OCI-LY1 (cell line): ENCODE results near the gene GPBAR1.

Experiments used
- EZH2 ChIP-seq: fragments of 200-600 bp; sonication (generic), shearing (Covaris generic); IDR thresholded peaks from 2 replicates; pipeline ENCODE4 v1.8.0; 2017; ENCODE audit warnings: borderline replicate concordance, mixed run types, mild to moderate bottlenecking, antibody characterized with exemption, low read length, moderate library complexity, mixed read lengths
- TF ChIP-seq, protein P1 (sequence below): fragments of 200-600 bp; sonication (generic), shearing (Covaris generic); IDR thresholded peaks from 2 replicates; pipeline ENCODE4 v1.5.1; 2017; ENCODE audit warnings: mild to moderate bottlenecking, antibody characterized with exemption, low read length, moderate library complexity, mixed read lengths

GRCh38 chr2:218267259-218267658, 6.4 kb downstream of the GPBAR1 start:
- TF ChIP-seq, protein P1, sequence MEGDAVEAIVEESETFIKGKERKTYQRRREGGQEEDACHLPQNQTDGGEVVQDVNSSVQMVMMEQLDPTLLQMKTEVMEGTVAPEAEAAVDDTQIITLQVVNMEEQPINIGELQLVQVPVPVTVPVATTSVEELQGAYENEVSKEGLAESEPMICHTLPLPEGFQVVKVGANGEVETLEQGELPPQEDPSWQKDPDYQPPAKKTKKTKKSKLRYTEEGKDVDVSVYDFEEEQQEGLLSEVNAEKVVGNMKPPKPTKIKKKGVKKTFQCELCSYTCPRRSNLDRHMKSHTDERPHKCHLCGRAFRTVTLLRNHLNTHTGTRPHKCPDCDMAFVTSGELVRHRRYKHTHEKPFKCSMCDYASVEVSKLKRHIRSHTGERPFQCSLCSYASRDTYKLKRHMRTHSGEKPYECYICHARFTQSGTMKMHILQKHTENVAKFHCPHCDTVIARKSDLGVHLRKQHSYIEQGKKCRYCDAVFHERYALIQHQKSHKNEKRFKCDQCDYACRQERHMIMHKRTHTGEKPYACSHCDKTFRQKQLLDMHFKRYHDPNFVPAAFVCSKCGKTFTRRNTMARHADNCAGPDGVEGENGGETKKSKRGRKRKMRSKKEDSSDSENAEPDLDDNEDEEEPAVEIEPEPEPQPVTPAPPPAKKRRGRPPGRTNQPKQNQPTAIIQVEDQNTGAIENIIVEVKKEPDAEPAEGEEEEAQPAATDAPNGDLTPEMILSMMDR = no peak
- TF ChIP-seq EZH2 = no peak
